Measurements from ENCODE around the gene RHOBTB3.
"Not testable (repeated sequence)": the region's sequence is repeated elsewhere in the genome, so short reads cannot be mapped to it uniquely, and the experiment has no call there.

Gene RHOBTB3

DNA sequence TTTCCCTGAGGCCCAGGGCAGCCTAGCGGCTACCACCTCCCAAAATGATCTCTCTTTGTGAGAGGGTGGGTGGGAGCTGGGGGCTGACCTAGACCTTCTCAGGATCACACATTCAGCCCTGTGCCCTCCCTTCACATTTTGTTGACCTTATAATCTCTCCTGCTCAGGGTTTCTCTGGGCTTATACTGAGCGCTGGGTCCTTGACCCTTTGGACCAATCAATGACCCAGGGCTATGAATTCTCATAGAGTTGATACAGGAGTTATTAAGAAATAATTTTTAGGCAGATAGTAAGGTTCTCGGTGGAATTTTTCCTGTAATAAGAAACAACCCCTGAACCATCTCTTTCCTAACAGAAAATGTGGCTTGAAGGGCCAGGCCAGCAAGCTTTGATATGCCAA is 69.4 kb downstream of the RHOBTB3 start:
- DNase-seq (ENCODE audit: low spot score), result no peak

DNA sequence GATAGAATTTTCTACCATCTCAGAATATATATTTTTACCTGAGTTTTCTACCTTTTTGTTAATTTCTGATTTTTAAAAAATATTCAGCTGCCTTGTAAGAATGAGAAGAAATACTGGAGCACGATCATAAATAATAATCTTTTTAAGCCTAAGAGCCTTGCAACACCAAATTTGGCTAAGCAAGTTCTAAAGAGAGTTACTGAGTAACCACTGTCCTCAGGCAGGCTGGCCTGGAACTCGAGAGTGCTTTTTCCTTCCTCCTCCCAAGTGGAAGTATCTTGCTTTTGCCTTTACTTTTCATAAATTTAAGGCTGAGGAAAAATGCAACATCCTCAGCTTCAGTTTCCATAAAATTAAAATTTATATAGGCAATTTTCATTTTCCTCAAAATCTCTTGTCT is 70.4 kb downstream of the RHOBTB3 start:
- no peak for DNase-seq (ENCODE audit: low spot score)

DNA sequence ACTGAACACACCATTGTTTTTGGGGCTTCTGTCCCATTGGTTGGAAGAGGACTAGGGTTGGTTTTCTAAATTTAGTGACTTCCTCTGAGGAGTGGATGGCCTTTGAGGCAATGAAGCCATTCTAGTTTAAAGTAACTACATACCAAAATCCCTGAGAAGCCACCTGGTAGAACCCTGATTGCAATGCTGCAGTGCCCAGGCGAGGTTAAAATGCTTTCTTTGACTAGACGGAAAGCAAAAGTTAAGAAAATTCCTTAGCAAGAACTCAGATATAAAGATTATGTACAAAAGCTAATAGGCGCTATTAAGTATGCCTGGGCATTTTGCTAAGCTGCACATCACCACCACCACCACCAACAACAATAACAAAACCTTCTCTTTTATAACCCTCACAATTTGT is 70.8 kb downstream of the RHOBTB3 start:
- no peak for DNase-seq (ENCODE audit: low spot score)

DNA sequence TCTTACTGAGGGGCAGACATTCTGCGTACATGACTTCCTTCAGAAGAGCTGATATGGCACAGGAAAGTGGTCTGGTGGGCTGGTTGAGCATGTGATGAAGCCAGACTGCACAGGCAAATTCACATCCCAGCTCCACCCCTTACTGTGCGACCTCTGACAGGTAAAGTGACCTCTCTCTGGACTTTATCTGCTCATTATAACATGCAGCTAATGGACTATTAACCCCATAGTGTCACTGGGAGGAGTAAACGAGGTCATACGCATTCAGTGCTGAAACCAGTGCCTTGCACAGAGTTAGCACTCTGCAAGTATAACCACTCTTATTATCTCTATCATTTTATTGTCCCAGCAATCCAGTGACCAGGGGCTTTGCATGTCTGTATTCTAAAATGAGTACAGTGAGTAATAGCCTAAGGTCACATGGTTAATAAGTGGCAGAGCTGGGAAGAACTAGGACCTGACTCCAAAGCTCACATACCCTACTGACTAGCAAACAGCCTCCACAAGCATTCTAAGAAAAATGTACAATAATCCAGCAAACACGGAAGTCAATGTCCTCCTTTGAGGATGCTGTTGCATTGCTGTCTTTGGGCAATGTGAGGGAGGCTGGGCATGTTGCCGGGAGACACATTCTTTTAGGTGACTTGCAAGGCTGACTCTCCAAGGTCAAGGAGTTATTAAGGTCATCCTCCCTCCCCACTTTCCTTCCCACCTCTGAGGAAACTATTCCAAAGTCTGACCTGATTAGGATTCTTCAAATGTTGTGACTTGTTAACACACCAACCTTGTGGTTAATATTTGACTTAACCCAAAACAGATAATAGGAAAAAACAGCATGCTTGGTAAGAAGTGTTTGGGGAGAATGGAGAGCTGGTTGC is 72.4 kb downstream of the RHOBTB3 start:
- no peak for DNase-seq (ENCODE audit: low spot score)

DNA sequence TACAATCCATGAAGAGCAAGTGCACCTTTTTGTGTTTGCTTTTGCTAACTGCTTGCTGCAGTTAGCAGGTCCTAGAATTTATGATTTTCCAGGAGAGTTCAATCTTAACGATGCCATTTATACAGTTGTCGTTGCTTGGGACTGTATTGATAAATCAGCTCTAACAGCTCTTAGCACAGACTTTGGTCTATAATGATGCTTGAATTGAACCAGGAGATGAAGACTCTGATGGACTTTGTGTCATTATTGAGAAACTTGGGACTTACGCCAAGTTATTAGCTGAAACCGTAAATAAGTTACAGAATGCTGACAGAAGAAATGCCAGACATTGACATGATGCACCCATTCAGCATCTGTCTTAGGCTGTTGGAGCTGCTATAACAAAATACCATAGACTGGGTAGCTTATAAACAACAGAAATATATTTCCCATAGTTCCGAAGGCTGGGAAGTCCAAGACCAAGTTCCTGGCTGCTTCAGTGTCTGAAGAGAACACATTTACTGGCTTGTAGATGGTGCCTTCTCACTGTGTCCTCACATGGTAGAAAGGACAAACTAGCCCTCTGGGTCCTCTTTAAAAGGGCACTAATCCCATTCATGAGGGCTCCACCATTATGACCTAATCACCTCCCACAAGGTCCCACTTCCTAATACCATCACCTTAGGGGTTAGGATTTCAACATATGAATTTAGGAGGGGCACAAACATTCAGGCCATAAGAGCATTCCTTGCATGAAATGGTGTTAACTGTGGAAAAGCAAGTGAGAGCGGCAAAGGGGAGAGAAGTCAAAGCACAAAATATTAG is 73.8 kb downstream of the RHOBTB3 start:
- DNase-seq (ENCODE audit: low spot score), result no peak

DNA sequence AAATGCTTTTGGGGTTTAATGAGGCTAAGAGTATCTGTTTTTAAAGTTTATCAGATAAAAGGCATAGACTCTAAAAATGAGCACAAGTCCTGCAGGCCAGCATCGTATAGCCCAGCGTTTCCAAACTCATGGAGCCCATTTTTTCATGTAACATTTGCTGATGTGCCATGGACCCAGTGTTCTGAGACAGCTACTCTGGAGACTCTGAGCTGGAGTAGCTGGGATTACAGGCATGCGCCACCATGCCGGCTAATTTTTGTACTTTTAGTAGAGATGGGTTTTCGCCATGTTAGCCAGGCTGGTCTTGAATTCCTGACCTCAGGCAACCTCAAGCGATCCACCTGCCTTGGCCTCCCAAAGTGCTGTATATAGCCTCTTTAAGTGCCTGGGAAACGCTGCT is 75.6 kb downstream of the RHOBTB3 start:
- no peak for DNase-seq (ENCODE audit: low spot score)

DNA sequence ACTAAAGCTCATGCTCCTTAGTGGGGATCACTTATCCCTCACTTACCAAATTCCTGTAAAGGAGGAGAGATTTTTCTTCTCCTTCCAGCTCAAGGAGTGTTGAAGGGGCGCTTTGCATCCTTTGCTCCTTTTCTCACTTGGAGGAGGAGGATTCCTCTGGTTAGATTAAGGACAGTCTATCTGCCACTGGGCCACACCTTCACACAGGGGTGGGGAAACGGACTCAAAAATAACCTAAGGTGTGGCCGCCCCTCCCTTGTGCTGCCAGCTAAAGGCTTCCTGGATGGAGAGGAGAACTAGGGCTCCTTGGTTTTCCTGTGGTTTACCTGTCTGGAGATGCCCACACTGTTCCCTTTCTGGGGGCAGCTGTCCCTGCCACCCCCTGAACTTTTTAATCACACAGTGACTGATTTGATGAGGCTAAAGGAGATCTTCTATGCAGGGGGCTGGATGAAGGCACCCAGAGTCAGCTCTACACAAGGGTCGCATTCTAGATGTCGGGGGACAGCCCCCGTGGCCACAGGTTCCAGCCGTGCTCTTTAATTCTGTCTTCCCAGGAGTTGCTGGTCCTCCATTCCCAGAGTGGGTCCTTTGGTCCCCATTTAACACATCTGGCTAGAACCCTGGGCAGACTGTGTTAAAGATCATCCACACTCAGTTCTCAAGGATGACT is 77.0 kb downstream of the RHOBTB3 start:
- no peak for DNase-seq (ENCODE audit: low spot score)

DNA sequence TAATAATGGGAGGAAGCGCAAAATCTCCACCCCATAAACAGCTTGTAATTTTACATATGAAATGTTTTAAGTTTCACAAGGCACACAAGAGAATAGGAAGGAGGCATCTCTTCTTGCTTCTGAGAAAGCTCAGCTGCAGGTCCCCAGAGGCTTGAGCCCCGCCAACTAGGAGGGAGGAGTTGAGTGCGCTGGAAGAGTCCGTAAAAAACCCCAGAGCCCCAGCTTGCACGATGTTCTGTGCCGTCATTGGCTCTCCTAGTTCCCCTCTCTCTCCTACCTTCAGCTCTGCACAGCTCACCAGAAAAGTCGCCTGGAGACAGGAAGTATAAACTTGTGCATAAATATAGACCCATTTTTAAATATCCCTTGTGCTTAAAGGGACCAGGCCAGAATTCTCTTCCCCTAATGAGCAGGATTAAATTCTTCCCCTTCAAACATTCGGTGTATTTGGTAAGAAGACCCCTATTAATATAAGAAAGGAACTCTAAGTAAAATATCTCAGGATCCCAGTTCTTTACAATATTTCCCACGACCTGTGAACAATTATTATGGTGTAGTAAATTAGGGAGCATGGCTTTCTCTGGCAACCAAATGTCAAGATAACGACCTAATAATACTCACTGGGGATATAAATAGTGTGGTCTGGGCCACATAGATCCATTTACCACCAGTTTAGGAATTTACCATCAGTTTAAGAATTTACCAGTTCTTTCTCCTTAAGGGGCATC is 77.7 kb downstream of the RHOBTB3 start:
- DNase-seq (ENCODE audit: low spot score), result no peak

DNA sequence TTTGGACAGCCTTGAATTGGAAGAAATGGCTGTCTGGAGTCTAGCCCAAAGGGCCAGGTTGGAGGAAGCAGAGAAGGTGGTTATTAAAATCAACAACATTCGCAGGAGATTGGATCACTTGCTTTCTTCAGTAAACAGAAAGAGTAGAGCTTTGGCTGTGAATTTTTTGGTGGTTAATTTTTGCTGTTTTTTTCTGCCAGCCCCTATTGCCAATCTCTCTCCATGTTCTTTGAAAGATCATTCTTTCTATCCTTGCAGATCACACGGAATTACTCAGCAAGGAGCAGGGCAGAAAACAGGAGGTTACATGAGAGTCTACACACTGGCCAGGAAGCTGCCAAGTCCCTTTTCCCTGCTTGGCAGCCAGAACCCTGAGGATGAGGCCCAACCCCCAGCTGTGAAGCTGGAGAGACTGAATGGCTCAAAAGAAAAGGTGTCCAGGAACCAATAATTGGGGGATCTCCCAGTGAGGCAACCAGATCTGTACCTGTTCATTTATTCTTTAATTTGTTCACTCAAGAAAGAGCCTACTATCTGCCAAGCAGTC is 78.4 kb downstream of the RHOBTB3 start:
- no peak for DNase-seq (ENCODE audit: low spot score)

DNA sequence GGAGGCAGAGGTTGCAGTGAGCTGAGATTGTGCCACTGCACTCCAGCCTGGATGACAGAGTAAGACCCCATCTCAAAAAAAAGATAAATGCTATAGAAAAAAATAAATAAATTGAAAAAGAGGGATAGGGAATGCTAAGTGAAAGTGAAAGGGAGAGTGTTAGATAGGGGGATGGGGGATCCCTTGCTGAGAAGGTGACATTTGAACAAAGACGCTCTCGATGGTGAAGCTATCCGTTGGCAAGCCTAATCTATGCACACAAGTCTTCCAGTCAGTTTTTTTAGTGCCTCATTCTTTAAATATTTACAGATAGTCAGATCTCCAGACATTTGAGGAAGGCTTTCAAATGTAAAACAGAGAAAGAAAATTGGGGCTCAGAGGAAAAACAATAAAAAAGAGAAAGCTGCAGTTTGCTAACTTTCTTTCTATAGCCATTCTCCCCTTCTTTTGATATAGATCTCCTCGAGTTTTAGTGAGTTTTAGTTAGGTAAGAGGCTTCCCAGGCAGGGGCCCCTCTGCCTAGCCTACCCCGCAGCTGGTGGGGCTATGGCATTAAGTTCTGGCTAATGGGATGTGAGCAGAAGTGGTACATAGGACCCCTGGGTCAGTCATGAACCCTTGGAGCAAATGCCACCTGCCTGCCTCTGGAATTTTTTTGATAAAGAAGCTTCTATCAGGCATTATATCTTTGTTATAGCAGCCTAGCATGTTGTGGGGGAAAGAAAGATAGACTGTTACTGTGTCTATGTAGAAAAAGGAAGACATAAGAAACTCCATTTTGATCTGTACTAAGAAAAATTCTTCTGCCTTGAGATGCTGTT is 79.4 kb downstream of the RHOBTB3 start:
- no peak for DNase-seq (ENCODE audit: low spot score)

DNA sequence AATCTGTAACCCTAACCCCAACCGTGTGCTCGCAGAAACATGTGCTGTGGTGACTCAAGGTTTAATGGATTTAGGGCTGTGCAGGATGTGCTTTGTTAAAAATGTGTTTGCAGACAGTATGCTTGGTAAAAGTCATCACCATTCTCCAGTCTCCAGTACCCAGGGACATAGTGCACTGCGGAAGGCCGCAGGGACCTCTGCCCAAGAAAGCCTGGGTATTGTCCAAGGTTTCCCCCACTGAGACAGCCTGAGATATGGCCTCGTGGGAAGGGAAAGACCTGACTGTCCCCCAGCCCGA is 79.9 kb downstream of the RHOBTB3 start:
- not testable (repeated sequence) for DNase-seq (ENCODE audit: low spot score)

DNA sequence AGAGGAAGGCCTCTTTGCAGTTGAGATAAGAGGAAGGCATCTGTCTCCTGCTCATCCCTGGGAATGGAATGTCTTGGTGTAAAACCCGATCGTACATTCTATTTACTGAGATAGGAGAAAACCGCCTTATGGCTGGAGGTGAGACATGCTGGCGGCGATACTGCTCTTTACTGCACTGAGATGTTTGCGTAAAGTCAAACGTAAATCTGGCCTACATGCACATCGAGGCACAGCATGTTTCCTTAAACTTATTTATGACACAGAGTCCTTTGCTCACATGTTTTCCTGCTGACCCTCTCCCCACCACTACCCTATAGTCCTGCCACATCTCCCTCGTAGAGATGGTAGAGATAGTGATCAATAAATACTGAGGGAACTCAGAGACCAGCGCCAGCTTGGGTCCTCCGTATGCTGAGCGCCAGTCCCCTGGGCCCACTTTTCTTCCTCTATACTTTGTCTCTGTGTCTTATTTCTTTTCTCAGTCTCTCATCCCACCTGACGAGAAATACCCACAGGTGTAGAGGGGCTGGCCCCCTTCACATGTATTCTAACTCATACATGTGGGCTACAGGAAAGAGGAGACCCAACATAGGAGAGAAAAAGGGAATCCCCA is 80.4 kb downstream of the RHOBTB3 start:
- DNase-seq (ENCODE audit: low spot score), result not testable (repeated sequence)

DNA sequence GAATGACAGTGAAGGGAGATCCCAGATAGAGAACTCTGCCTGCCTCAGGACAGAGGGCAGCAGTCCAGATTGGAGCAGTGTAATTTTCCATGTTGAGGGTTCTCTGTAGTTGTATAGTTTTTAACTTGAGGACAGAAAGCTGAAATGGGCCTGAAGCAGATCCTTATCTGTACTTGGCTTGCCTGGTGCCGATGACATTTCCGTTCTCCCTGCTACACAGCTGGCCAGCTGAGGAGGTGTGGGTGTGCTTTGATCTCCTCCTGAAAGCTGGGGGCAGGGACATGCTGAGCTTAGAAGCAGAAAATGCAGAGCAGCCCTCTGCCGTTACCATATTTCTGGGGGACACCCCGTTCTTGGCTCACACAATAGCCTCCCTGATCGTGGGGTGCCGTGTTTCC is 80.9 kb downstream of the RHOBTB3 start:
- no peak for DNase-seq (ENCODE audit: low spot score)

DNA sequence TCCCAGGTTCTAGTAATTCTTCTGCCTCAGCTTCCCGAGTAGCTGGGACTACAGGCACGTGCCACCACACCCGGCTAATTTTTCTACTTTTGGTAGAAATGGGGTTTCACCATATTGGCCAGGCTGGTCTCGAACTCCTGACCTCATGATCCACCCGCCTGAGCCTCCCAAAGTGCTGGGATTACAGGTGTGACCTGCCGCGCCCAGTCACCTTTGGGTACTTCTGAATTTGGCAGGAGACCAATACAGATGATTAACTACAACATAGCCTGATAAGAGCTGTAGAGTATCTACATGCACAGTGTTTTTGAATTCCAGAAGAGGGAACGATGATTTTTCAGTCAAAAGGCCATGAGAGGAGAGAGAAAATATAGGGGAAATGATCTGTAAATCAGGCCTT is 81.9 kb downstream of the RHOBTB3 start:
- DNase-seq (ENCODE audit: low spot score), result not testable (repeated sequence)

DNA sequence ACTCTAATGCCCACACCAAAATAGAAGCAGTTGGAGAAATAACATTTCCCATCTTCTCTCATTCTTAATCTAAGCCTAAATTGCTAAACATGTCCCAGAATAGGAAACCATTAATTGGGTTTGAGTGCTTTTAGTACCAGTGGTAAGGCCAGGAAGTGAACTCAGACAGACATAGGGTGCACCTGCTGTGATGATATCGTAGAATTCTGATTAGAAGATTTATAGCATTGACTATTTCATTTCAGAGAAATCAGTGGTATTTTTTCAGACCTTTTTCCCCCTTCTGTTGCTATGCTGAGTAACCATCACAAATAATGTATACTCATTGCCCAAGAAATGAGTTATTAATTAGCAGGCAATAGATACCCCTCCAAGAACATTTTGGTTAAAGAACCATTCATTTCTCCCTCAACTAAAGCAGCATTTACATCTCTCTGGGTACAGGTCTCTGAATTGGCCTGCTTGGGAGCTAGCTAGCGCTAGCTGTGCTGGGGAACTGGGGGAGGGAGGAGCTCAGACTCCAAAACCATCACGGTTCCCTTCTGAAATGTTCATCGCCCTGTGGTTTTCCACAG is 84.1 kb downstream of the RHOBTB3 start:
- DNase-seq (ENCODE audit: low spot score), result no peak

DNA sequence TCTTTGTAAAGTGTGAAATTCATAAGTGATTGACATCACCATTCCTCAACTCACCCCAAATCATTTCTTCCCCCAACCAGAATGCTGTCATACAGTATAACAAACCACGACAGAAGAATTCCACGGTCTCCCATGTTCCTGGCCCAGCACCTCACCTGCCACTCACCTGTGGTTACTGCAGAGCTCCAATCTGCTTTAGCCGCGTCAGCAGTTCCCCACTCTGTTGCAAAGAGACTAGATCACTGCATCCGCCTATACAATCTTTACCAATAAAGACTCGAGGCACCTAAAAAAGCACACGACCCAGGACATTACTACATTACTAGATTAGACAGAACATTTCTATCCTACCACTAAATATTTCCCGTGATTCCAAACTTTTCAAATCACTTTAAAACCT is 85.2 kb downstream of the RHOBTB3 start:
- no peak for DNase-seq (ENCODE audit: low spot score)

DNA sequence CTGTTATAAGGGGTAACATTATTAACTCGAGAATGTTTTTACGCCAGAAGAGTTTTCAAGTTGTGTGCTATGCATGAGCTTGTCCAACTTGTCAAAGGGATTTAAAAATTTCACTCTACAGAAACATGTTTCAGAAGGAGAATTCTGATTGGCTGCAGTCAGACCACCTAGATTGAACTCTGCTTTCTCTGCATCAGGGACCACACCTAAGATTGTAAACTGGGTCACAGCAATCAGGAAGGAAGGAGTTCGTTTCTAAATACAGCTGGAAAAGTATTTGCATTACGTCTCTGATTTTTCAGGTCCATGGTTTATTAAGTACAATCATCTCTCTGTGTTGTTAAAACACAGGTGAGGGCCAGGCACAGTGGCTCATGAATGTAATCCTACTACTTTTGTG is 85.6 kb downstream of the RHOBTB3 start:
- DNase-seq (ENCODE audit: low spot score), result no peak

DNA sequence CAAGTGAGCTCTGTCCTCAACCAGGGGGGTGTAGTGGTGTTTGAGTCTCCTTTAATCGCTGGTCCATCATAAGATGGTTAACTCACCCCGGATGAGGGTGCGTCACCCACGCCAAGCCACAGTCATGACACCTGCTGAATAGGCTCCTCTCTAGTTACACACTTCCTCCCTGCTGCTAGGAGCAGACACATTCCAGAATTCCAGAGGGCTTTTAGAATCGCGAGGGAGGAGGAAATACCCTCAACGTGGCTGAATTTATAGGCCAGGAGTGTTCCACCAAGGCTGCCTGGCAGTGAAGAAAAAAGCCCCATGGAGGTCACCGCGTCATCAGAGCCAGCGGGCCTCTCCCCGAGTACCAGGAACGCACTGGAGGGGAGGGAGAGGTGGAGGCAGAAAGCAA is 86.3 kb downstream of the RHOBTB3 start:
- no peak for DNase-seq (ENCODE audit: low spot score)

DNA sequence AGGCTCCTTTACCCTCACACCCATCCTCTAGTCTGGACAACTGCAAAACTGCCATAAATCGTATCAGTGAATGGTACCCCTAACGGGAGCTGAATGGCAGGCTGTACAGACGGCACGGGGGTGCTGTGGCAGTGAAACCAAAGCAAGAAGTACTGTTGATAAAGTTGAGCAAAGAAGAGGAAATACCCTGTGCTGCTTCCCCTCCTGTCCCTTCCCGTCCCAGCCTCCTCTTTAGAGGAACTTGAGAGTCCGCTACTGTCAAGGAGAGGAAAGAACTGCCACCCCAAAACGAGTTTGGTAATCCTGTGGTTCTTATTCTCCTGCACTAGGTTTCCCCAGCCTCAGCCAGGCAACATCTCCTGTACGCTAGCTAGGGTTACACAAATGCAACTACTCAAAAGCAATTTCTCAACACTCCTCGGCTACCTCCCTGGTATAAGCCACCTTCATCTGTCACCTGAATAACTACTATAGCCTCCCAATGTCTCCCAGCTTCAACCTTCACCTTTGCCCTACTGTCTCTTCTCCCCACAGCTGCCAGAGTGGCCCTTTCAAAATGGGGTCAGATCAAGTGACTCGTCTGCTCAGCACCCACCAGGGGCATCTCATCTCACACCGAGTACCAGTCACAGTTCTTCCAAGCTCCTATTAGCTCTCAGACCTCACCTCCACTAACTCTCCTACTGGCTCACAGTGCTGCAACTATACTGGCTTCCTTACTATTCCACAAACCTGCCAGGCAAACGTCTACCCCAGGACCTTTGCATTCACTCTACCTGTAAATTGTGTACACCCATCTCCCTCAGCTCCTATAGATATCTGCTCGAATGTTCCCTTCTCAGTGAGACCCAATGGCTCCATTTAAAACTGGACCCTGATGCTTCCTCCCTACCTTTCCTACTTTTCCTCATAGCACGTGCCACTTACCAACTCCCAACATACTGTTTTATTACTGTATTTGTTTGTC is 87.3 kb downstream of the RHOBTB3 start:
- peak; percentile 25 for DNase-seq (ENCODE audit: low spot score)

Measured in hematopoietic multipotent progenitor cell treated with erythropoietin and hydrocortisone succinate and interleukin-3 and kit ligand, for 17 days (in vitro differentiated cells).